GM18526 (cell line): ENCODE results near the gene PSTPIP1.

ENCODE experiments used
- POLR2A ChIP-seq: IDR thresholded peaks from 3 replicates; pipeline ENCODE4 v1.6.1; 2011; ENCODE audit not compliant: insufficient read length; ENCODE audit errors: extremely low read depth

The PSTPIP1 gene

DNA sequence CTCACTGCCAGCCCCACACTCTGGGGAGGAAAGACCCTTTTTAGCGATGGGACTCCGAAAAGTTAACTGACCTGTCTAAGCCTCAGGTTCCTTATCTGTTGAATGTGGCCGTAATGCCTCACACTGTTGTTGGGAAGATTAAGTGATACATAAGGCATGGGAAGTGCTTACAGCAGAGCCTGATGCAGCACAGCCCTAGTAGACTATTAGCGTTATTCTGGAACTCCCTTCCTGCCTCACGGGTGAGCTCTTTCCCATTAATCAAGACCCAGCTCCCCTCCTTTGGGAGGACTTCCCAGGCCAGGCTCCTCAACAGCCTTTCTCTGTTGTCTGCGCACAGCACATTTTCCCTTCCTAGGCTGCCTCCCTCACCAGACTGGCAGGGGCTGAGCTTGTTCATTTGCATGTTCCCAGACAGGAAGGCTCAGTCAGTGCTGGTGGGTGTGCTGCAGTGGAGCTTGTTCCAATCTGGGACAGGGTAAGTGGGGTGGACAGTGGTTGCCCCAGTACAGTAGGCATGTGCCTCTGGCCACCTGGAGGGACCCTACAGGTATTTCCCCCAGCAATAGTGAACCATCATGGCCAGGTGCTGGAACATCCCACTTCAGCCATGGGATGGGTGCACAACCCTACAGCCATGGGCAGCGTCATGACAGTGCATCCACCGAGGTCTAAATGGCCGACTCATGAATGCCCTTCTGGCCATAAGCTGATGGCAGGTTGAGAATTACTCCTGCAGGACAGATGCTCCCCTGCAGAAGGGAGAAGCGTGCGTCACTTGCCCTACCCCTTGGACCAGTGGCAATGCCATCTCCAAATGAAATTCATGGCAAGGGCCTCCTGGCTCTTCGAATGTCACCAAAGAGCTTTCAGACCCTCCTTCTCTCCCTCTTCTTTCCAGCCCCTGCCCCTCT lies 5.8 kb upstream of the PSTPIP1 start:
- TF ChIP-seq POLR2A, result no peak

DNA sequence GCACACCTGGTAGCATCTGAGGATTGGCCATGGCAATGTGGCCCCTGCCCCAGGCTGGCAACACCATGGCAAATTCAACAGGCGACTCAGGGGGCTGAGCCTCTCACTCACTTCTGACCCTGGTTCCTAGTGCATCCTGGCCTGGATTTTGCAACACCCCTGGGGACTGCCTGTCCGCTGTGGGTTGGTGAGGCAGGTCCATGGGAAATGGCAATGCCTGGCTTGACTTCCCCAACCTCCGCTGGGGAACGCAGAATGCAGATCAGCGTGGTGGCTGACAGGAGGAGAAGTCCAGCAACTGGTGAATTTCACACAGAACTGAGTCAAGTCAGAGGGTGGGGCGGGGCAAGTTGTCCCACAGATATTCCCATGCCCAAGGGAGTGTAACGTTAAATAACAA lies 3.9 kb upstream of the PSTPIP1 start:
- no peak for TF ChIP-seq POLR2A

- TF ChIP-seq POLR2A, result no peak
These were observed 2.9 kb upstream of the PSTPIP1 start for GRCh38 chr15:76991741-76992645.

DNA sequence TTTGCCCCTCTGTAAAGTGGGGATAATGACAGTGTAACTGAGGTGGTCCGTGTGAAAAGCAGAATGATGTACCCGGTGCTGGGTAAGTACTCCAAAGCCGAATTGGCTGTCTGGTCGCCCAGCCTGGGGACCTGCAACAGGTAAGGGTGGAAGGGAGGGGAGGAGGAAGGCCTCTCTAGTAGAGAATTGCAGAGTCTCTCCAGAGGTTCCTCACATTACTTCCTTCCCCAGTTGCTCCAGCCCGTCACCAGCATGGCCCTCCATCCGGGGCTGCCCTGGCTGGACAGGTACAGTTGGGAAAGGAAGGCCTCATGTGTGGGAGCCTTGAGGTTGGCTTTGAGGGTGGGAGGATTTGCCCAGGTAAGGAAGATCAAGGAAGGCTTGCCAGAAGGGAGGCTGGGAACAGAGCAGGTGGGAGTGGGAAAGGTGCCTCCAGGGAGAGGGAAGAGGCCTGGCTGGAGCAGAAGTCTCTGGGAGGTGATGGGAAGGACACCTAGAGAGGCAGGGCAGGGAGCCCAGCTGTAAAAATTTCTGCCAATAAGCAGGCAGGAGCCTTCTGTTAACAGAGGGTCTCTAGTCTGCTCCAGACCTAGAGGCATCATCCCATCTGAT lies 1.7 kb upstream of the PSTPIP1 start:
- TF ChIP-seq POLR2A, result no peak

DNA sequence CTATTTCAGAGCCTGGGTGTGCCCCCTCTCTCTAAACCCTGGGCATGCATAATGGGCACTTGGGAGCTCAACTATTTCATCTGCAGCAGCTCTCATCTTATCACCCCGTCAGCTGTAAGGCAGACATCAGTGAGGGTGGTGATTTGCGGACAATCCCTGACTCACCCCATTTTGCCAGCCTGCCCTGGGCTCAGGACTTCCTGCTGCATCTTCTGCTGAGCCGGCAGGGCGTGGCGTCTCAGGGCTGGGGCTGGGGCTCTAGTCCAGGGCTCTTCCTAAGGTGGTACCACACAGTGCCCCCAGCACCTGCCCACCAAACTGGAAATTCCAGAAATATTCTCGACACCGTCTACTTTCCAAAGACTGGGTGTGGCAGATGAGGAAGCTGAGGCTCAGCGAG lies 925 bp upstream of the PSTPIP1 start:
- no peak for TF ChIP-seq POLR2A

DNA sequence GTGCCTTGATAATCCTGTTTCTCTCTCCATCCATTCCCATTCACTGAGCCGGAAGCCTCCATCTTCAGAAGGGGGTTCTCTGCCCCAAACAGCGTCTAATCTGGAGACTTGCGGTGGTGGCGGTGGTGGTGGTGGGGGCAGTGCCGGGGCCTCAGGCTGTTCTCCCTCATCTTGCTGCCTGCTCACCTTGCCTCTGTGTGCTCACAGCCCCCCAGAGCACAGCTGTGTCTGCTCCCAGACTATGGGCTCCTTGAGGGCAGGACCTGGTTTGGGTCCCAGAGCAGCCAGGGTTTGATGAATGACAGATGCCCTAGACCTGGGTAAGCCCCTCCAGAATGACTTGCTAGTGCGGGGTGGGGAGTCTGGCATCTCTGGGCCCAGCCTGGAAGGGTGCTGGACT lies 430 bp upstream of the PSTPIP1 start:
- TF ChIP-seq POLR2A, result no peak

DNA sequence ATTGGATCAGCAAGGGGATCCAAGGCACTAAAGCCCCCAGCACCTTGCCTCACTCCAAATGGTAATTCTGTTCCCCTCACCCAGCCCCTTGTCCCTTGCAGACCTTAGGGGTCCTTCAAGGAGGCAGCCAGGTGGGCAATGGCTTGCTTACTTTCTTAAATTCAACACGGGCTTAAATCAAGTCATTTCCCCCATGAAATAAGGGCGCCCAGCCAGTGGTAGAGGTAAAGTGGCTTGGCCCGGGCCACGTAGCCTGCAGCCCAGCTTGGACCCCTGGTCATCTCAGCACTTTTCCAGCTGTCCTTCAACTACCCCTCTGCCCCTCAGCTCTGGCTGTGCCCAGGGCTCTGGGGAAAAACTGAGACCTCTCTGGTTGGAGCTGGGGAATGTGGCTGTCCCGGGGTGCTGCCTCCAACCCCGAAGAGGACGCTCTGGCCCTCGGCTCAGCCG lies 1.2 kb downstream of the PSTPIP1 start:
- TF ChIP-seq POLR2A, result no peak

DNA sequence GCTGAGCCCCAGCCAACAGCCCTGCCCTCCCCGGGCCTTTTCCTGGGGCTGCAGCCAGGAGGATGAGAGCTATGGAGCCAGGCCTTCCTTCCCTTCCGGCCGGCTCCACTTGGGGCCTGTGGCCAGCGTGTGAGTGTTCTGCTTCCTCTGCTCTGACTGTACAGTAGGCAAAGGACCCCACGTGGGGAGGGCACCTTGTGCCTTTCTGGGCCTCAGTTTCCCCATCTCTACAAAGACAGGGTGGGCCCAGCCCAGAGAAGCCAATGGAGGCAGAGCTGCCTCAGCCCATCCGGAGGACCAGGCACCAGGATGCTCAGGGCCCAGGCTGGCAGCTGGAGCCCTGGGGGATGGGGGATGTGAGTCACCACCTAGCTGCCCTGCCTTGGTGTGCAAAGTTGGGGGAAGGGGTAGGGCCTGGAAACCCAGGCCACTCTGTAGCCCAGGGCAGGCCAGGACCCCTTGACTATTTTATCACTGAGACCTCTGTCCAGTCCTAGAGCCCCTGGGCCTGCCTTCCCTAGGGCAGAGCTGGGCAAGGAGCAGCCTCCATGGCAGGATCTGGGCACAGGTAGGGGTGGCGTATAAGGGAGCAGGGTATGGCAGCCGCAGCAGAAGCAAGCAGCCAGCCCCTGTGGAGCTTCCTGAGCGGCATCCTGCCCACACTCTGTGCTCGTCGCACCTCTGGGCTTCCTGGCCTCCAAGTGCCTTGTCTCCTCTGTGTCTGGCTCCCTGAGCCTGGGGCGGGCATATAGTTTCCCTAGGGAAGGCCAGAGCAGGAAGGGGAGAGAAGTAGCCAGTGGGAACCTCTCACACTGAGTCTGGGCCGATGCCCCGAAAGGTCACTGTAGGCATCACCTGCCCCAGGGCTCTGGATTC lies 1.8 kb downstream of the PSTPIP1 start:
- TF ChIP-seq POLR2A, result no peak

GRCh38 chr15:76998663-76999285 lies 3.8 kb downstream of the PSTPIP1 start:
- no peak for TF ChIP-seq POLR2A

- TF ChIP-seq POLR2A, result no peak
These were observed 5.1 kb downstream of the PSTPIP1 start for GRCh38 chr15:76999996-77000395.

DNA sequence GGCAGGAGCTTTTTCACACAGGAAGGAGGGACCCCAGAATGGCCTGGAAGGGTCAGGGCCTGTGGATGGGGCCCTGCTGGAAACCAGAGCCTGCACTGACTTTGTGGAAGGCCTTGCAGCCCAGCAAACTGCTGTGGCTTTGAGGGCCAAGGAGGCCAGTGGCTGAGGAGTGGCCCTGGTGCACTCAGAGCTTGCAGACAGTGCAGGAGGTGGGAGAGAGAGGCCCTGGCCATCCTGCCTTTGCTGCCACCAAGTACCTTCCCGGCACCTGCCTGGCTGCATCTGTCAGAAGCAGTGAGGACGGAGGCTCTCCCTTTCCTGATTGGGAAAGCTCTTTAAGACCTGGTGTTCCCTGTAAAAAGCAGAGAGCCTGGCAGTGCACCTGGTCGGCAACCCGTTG lies 6.4 kb downstream of the PSTPIP1 start:
- no peak for TF ChIP-seq POLR2A

- TF ChIP-seq POLR2A, result no peak
These were observed 7.0 kb downstream of the PSTPIP1 start for GRCh38 chr15:77001966-77002365.

DNA sequence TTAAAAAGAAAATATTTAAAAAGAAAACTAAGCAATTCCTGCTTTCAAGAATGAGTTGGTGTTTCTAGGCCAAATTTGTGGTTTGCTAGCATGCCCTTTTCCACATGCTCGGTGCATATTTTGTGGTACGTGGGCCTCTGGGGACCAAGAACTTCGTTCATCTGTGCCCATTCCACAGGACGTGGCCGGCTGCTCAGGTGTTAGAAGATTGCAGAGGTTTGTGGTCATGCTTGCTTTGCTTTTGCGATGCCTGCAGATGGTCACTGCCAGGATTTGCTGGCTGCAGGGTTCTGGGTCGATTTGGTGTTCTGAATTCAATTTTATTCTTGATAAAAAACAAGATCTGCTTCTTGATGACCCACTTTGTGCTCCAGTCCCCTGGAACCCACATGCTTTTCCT lies 7.5 kb downstream of the PSTPIP1 start:
- TF ChIP-seq POLR2A, result no peak
